ENCODE data around the gene EDEM2. TPM values are rescaled to one million over a fixed set of nuclear protein-coding genes. Genes with fewer than 3 reads are reported as not detected.

EDEM2 gene
- total RNA-seq, 4 donors from 2014 or later = 11.8 to 18.0 (median 13.2) TPM

DNA sequence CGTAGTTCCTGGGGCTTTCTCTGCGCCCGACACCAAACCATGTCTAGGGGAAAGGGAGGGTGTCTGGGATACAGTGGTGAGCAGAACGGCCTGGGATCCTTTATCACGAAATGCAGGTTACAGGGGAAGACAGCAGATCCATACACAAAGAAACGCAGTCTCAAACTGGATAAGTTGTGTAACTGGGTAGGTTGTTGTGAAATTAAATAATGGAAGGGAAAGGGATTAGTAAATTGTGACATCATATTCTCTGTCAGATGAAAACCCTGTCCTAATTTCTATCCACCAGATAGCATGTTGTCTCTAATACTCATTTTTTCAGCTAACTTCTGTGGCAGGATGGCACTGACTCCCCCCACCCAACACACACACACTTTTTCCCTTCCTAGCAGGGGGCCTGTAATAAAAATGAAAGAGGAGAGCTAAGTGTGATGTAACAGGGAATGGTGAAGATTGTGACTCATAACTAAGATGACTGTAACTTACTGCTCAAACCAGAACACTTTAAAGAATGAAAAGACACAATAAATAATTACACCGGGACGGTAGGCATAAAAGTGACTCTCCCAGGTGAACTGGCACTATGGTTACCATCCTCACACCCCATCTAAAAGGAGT, 53.8 kb downstream of the EDEM2 start:
- Histone ChIP-seq H3K9me3 (no peaks in the 10 kb centered on the region), H3K27me3 (no peaks in the 10 kb centered on the region), H3K4me1 (peaks cover 46% of the 10 kb centered on the region), H3K27ac (peak overlapping the region; percentile 90), H3K4me3 (peak overlapping the region; percentile 95), H3K36me3 (no peaks in the 10 kb centered on the region)
- DNase-seq (ENCODE audit: low spot score in 2 of 2) = no peak
- 78% methylated on average over 8 of the region's 8 CpGs for WGBS
- TF ChIP-seq POLR2A (IDR thresholded peaks at IDR 0.05) (no peak), POLR2AphosphoS5 (IDR thresholded peaks at IDR 0.05) (no peak), EP300 (IDR thresholded peaks at IDR 0.05) (no peak), CTCF (IDR thresholded peaks at IDR 0.05) (no peak)

GRCh38 chr20:35092524-35093266, 54.4 kb downstream of the EDEM2 start, which contains the start of gene TRPC4AP:
Gene TRPC4AP (minus strand): TSS chr20:35092807. CDS start chr20:35092781, 26 bp downstream.
- 9% methylated on average over 15 of the region's 69 CpGs for WGBS
- H3K27ac ChIP-seq = peak within 1 kb of the TSS; percentile 90
- TF ChIP-seq EP300 (IDR thresholded peaks at IDR 0.05) = no peak
- TF ChIP-seq POLR2A (IDR thresholded peaks at IDR 0.05) = peak in 1 of 2 donors; percentile 81
- TF ChIP-seq POLR2AphosphoS5 (IDR thresholded peaks at IDR 0.05) = peak; percentile 69 to 95 (median 89)
- TF ChIP-seq CTCF (IDR thresholded peaks at IDR 0.05) = peak; percentile 92 to 99
- no peaks in the 10 kb centered on the region for H3K36me3 ChIP-seq
- peak; percentile 91 to 93 for DNase-seq (ENCODE audit: low spot score in 2 of 2)
- peaks cover 53% of the 10 kb centered on the region for H3K4me1 ChIP-seq
- no peaks in the 10 kb centered on the region for H3K9me3 ChIP-seq
- H3K27me3 ChIP-seq = no peaks in the 10 kb centered on the region
- H3K4me3 ChIP-seq = peak within 1 kb of the TSS; percentile 95

DNA sequence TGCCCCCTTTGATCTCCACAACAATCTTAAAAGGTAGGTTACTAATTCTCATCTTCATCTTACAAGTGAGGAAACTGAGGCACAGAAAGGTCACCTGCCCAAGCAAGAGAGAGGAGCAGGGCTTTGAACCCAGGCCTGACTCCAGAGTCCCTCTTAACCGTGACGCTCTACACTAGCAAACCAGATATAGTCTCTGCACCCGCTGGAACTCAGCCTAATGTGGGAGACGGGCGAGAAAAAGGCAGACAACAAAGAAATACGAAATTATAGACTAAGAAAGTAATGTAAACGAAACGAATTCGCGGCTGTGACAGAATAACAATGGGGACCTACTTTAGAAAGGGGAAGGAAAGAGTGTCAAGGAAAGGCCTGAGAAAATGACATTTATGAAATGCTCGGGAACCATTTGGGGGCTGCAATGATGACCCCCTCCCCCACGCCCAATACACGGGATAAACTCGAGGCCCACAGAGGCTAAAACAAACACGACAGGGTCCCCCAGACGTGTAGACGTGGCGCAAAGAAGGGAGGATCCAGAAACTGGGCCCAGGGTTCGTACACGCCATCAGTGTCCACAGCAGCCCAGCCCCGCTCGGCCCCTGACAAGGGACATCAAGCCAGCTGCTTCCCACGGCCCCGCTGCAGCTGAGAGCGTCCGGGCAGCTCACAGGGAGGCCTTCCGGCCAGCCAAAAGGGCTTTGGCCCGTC, 55.2 kb downstream of the EDEM2 start:
- Histone ChIP-seq H3K4me3 (peak overlapping the region; percentile 95), H3K27ac (peak overlapping the region; percentile 90), H3K9me3 (no peaks in the 10 kb centered on the region), H3K4me1 (peaks cover 58% of the 10 kb centered on the region), H3K27me3 (no peaks in the 10 kb centered on the region), H3K36me3 (no peaks in the 10 kb centered on the region)
- TF ChIP-seq EP300 (IDR thresholded peaks at IDR 0.05) (no peak), POLR2AphosphoS5 (IDR thresholded peaks at IDR 0.05) (no peak), POLR2A (IDR thresholded peaks at IDR 0.05) (no peak)
- WGBS = under 1% methylated on average over 28 of the region's 28 CpGs
- peak in 1 of 2 donors; percentile 75 for DNase-seq (ENCODE audit: low spot score in 2 of 2)

- no peak overlapping the region for H3K27ac ChIP-seq
- H3K36me3 ChIP-seq = no peaks in the 10 kb centered on the region
- TF ChIP-seq POLR2AphosphoS5 (IDR thresholded peaks at IDR 0.05) = no peak
- no peak for TF ChIP-seq CTCF (IDR thresholded peaks at IDR 0.05)
- TF ChIP-seq POLR2A (IDR thresholded peaks at IDR 0.05) = no peak
- TF ChIP-seq EP300 (IDR thresholded peaks at IDR 0.05) = no peak
- H3K4me1 ChIP-seq = peaks cover 43% of the 10 kb centered on the region
- DNase-seq (ENCODE audit: low spot score in 2 of 2) = no peak
- WGBS = 79% methylated on average over 2 of the region's 2 CpGs
- no peaks in the 10 kb centered on the region for H3K27me3 ChIP-seq
- H3K4me3 ChIP-seq = no peak overlapping the region
- H3K9me3 ChIP-seq = no peaks in the 10 kb centered on the region
Measured at GRCh38 chr20:35088231-35089145, 58.6 kb downstream of the EDEM2 start.

DNA sequence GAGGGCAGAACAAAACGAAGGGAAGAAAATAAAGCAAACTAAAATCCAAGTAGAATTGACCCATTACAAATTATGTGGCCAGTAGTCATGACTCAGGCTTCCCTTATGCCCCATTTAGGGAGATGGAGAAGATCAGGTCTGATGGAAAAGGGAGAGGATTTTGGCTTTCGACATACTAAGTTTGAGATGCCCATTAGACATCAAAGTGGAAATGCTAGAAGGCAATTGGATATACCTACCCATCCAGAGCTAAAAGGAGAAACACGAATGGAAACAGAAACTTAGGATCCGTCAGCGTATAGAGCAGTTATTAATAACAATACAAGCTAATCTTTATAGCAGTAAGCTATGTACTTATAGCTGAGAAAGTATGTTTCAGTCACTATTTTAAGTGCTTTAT, 59.3 kb downstream of the EDEM2 start:
- TF ChIP-seq POLR2AphosphoS5 (IDR thresholded peaks at IDR 0.05) (no peak), POLR2A (IDR thresholded peaks at IDR 0.05) (no peak), CTCF (IDR thresholded peaks at IDR 0.05) (no peak), EP300 (IDR thresholded peaks at IDR 0.05) (no peak)
- 66% methylated on average over 5 of the region's 5 CpGs for WGBS
- Histone ChIP-seq H3K36me3 (no peaks in the 10 kb centered on the region), H3K4me1 (peaks cover 36% of the 10 kb centered on the region), H3K27ac (no peak overlapping the region), H3K9me3 (no peaks in the 10 kb centered on the region), H3K27me3 (no peaks in the 10 kb centered on the region), H3K4me3 (no peak overlapping the region)
- DNase-seq (ENCODE audit: low spot score in 2 of 2) = no peak
